Upper lobe of left lung (tissue), 4 donors: ENCODE measurements around the gene GALR3.

Experiments
- CTCF ChIP-seq, 6 experiments: fragments of 450-650 bp in 4 of 6; fragments of 200-600 bp in 2 of 6; sonication (generic) in 2 of 6; IDR thresholded peaks; one replicate each; pipeline ENCODE4 v1.5.1; 2016 to 2019; ENCODE audit warnings: antibody characterized with exemption in 6 of 6
- EP300 ChIP-seq, 4 donors: sonication (generic); formaldehyde crosslinking; IDR thresholded peaks; one replicate each; pipeline ENCODE4 v1.5.1; 2017; ENCODE audit warnings: antibody characterized with exemption in 4 of 4, control low read depth in 2 of 4
- POLR2AphosphoS5 ChIP-seq, 2 donors: sonication (generic); formaldehyde crosslinking; IDR thresholded peaks; one replicate each; pipeline ENCODE4 v1.5.1; 2017; ENCODE audit warnings: antibody characterized with exemption in 2 of 2

- TF ChIP-seq CTCF (IDR thresholded peaks at IDR 0.05) (no peak), POLR2AphosphoS5 (IDR thresholded peaks at IDR 0.05) (no peak), EP300 (IDR thresholded peaks at IDR 0.05) (no peak)
Observed at GRCh38 chr22:37777122-37777687, 46.0 kb upstream of the GALR3 start.
